Astrocyte (in vitro differentiated cells and primary cell): Measurements from ENCODE around the gene ABCG8. TPM values are rescaled to one million over a fixed set of nuclear protein-coding genes. Genes with fewer than 3 reads are reported as not detected.

Source experiments
- DNase-seq: peaks from one replicate; pipeline ENCODE4 v3.0.0-alpha.2; 2010; ENCODE audit warnings: low read depth
- FAIRE-seq: peaks from 2 replicates; lab custom pipeline; 2011; peaks lifted over from hg19 to GRCh38; lab: Jason Lieb, UNC
- H2AFZ ChIP-seq: 2 replicates; pipeline ENCODE4 v1.6.0; 2012; ENCODE audit warnings: low read depth, low read length, inconsistent platforms
- H3K27ac ChIP-seq: 2 replicates; pipeline ENCODE4 v1.5.1; 2011; ENCODE audit warnings: low read depth, low read length, inconsistent platforms
- H3K27me3 ChIP-seq: 2 replicates; pipeline ENCODE4 v1.6.0; 2011; ENCODE audit warnings: low read length, inconsistent platforms; ENCODE audit not compliant: insufficient read depth
- H3K36me3 ChIP-seq: 2 replicates; pipeline ENCODE4 v1.5.1; 2011; ENCODE audit warnings: low read length, inconsistent platforms; ENCODE audit not compliant: insufficient read depth
- H3K4me1 ChIP-seq: 2 replicates; pipeline ENCODE4 v1.5.1; 2011; ENCODE audit warnings: low read length, inconsistent platforms; ENCODE audit not compliant: insufficient read depth
- H3K4me2 ChIP-seq: 2 replicates; pipeline ENCODE4 v1.6.0; 2012; ENCODE audit warnings: low read length, inconsistent platforms
- H3K4me3 ChIP-seq: 2 replicates; pipeline ENCODE4 v1.5.1; 2011; ENCODE audit warnings: low read depth, mild to moderate bottlenecking, low read length, inconsistent platforms; ENCODE audit not compliant: insufficient read depth
- H3K79me2 ChIP-seq: 2 replicates; pipeline ENCODE4 v1.6.0; 2012; ENCODE audit warnings: mild to moderate bottlenecking, low read length, inconsistent platforms; ENCODE audit not compliant: insufficient read depth
- H3K9ac ChIP-seq: 2 replicates; pipeline ENCODE4 v1.6.0; 2012; ENCODE audit warnings: mild to moderate bottlenecking, low read length, inconsistent platforms
- H3K9me3 ChIP-seq: 2 replicates; pipeline ENCODE4 v1.5.1; 2012; ENCODE audit warnings: low read depth, mild to moderate bottlenecking, low read length, inconsistent platforms; ENCODE audit not compliant: insufficient read depth
- H4K20me1 ChIP-seq: 2 replicates; pipeline ENCODE4 v1.6.0; 2012; ENCODE audit warnings: low read length, inconsistent platforms; ENCODE audit not compliant: insufficient read depth
- H3K27ac Mint-ChIP-seq: one replicate; pipeline ENCODE4 v1.8.0; 2021; ENCODE audit warnings: mild to moderate bottlenecking, mixed read lengths; ENCODE audit not compliant: unreplicated experiment
- H3K27me3 Mint-ChIP-seq: one replicate; pipeline ENCODE4 v1.8.0; 2021; ENCODE audit warnings: low read depth, mixed read lengths; ENCODE audit not compliant: unreplicated experiment
- H3K36me3 Mint-ChIP-seq: one replicate; pipeline ENCODE4 v1.8.0; 2021; ENCODE audit warnings: low read depth, mixed read lengths; ENCODE audit not compliant: unreplicated experiment
- H3K4me1 Mint-ChIP-seq: one replicate; pipeline ENCODE4 v1.8.0; 2021; ENCODE audit warnings: low read depth, mixed read lengths; ENCODE audit not compliant: unreplicated experiment
- H3K4me3 Mint-ChIP-seq: one replicate; pipeline ENCODE4 v1.8.0; 2021; ENCODE audit warnings: mild to moderate bottlenecking, moderate library complexity, mixed read lengths; ENCODE audit not compliant: unreplicated experiment
- H3K9me3 Mint-ChIP-seq: one replicate; pipeline ENCODE4 v1.8.0; 2021; ENCODE audit warnings: mild to moderate bottlenecking, mixed read lengths; ENCODE audit not compliant: unreplicated experiment
- CTCF ChIP-seq: IDR thresholded peaks from 2 replicates; pipeline ENCODE4 v1.5.1; 2011; ENCODE audit warnings: low read depth, mild to moderate bottlenecking, inconsistent platforms, low read length, moderate library complexity; ENCODE audit not compliant: insufficient read depth
- EZH2 ChIP-seq: IDR thresholded peaks from 2 replicates; pipeline ENCODE4 v1.6.1; 2012; ENCODE audit warnings: mild to moderate bottlenecking, low read length, inconsistent platforms; ENCODE audit not compliant: insufficient read depth
- total RNA-seq: library from RNA; stranded (reverse); gene quantifications from 2 replicates; pipeline ENCODE4 v1.2.1, GENCODE V29; 2021

The ABCG8 gene
- total RNA-seq, 1 donor from 2014 or later, result not detected

- Histone ChIP-seq H2AFZ (no peak overlapping the region), H4K20me1 (no peaks in the 10 kb centered on the region), H3K9ac (no peak overlapping the region), H3K79me2 (no peaks in the 10 kb centered on the region), H3K4me3 (no peak overlapping the region), H3K27ac (no peak overlapping the region), H3K4me2 (no peak overlapping the region), H3K4me1 (no peaks in the 10 kb centered on the region), H3K9me3 (no peaks in the 10 kb centered on the region), H3K36me3 (no peaks in the 10 kb centered on the region), H3K27me3 (peaks cover 6% of the 10 kb centered on the region)
- Mint-ChIP-seq H3K36me3 (no peaks in the 10 kb centered on the region), H3K27ac (no peak overlapping the region), H3K27me3 (peaks cover 7% of the 10 kb centered on the region), H3K9me3 (no peaks in the 10 kb centered on the region), H3K4me1 (no peaks in the 10 kb centered on the region), H3K4me3 (no peak overlapping the region)
- TF ChIP-seq EZH2 (no peak), CTCF (no peak)
- FAIRE-seq, result no peak
- no peak for DNase-seq
These were observed 776 bp upstream of the ABCG8 start for GRCh38 chr2:43837831-43838559.

GRCh38 chr2:43839776-43840564 is 1.2 kb downstream of the ABCG8 start:
- Histone ChIP-seq H3K79me2 (no peaks in the 10 kb centered on the region), H3K27ac (no peak overlapping the region), H4K20me1 (no peaks in the 10 kb centered on the region), H3K27me3 (peaks cover 6% of the 10 kb centered on the region), H3K9ac (no peak overlapping the region), H2AFZ (no peak overlapping the region), H3K36me3 (no peaks in the 10 kb centered on the region), H3K4me3 (no peak overlapping the region), H3K4me2 (no peak overlapping the region), H3K9me3 (no peaks in the 10 kb centered on the region), H3K4me1 (no peaks in the 10 kb centered on the region)
- Mint-ChIP-seq H3K27ac (no peak overlapping the region), H3K4me1 (no peaks in the 10 kb centered on the region), H3K36me3 (no peaks in the 10 kb centered on the region), H3K4me3 (no peak overlapping the region), H3K27me3 (peaks cover 8% of the 10 kb centered on the region), H3K9me3 (no peaks in the 10 kb centered on the region)
- DNase-seq (no peak), FAIRE-seq (no peak)
- TF ChIP-seq EZH2 (no peak), CTCF (no peak)

- no peak for FAIRE-seq
- Histone ChIP-seq H3K4me2 (no peak overlapping the region), H3K4me1 (no peaks in the 10 kb centered on the region), H3K79me2 (no peaks in the 10 kb centered on the region), H3K27ac (no peak overlapping the region), H3K4me3 (no peak overlapping the region), H3K9ac (no peak overlapping the region), H3K9me3 (no peaks in the 10 kb centered on the region), H3K27me3 (peaks cover 6% of the 10 kb centered on the region), H2AFZ (no peak overlapping the region), H4K20me1 (no peaks in the 10 kb centered on the region), H3K36me3 (no peaks in the 10 kb centered on the region)
- H3K36me3 Mint-ChIP-seq, result no peaks in the 10 kb centered on the region
- DNase-seq, result no peak
- no peaks in the 10 kb centered on the region for H3K4me1 Mint-ChIP-seq
- no peak overlapping the region for H3K27ac Mint-ChIP-seq
- no peak overlapping the region for H3K4me3 Mint-ChIP-seq
- no peaks in the 10 kb centered on the region for H3K9me3 Mint-ChIP-seq
- peaks cover 11% of the 10 kb centered on the region for H3K27me3 Mint-ChIP-seq
- TF ChIP-seq CTCF, result no peak
- no peak for TF ChIP-seq EZH2
These were observed 2.2 kb downstream of the ABCG8 start for GRCh38 chr2:43840965-43841364.
